Neural progenitor cell (in vitro differentiated cells): ENCODE measurements around the gene RGS6.

ENCODE experiments used
- CTCF ChIP-seq: fragments of 200-600 bp; sonication (generic); IDR thresholded peaks from 2 replicates; pipeline ENCODE4 v1.5.1; 2017; ENCODE audit warnings: antibody characterized with exemption, mild to moderate bottlenecking
- EZH2 ChIP-seq: fragments of 200-600 bp; sonication (generic); IDR thresholded peaks from 2 replicates; pipeline ENCODE4 v1.6.1; 2017; ENCODE audit warnings: antibody characterized with exemption, mild to moderate bottlenecking, moderate library complexity
- EZH2phosphoT487 ChIP-seq: fragments of 200-600 bp; sonication (generic); IDR thresholded peaks from 2 replicates; pipeline ENCODE4 v1.6.1; 2017; ENCODE audit warnings: antibody characterized with exemption

DNA sequence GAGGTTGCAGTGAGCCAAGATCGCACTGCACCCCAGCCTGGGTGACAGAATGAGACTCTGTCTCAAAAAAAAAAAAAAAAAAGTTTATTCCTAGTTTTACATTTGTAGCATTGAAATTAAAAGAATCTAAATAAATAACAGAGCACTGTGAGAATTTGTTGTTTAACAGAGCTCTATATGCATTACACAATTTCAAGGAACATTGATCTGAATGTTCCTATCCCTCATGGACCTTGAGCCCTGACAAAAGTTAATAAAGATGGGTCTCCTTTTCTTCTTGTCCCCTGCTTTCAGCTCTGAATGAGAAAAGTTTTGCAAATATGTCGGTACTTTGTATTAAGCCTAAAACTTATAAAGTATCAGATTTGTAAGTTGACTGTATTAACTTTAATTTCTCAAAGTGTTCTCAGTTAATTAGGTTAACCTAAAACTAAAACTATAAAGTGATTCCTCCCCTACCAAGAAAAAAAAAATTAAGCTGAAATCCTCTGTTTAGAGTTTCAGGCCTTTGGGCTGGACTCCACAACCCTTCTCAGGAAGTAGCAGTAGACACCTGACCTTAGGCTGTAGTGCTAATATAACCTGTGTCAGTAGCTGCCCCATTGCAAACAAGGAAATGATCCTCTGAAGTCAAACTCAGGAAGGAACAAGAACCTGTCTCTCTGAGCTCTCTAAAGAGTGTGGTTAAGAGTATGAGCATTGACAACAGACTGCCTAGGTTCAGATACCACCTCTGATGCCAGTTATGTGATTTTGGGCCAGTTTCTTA is 484.0 kb downstream of the RGS6 start:
- TF ChIP-seq CTCF (no peak), EZH2 (no peak), EZH2phosphoT487 (no peak)
